ENCODE results near the gene CLCN7.

Gene CLCN7, protein sequence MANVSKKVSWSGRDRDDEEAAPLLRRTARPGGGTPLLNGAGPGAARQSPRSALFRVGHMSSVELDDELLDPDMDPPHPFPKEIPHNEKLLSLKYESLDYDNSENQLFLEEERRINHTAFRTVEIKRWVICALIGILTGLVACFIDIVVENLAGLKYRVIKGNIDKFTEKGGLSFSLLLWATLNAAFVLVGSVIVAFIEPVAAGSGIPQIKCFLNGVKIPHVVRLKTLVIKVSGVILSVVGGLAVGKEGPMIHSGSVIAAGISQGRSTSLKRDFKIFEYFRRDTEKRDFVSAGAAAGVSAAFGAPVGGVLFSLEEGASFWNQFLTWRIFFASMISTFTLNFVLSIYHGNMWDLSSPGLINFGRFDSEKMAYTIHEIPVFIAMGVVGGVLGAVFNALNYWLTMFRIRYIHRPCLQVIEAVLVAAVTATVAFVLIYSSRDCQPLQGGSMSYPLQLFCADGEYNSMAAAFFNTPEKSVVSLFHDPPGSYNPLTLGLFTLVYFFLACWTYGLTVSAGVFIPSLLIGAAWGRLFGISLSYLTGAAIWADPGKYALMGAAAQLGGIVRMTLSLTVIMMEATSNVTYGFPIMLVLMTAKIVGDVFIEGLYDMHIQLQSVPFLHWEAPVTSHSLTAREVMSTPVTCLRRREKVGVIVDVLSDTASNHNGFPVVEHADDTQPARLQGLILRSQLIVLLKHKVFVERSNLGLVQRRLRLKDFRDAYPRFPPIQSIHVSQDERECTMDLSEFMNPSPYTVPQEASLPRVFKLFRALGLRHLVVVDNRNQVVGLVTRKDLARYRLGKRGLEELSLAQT

DNA sequence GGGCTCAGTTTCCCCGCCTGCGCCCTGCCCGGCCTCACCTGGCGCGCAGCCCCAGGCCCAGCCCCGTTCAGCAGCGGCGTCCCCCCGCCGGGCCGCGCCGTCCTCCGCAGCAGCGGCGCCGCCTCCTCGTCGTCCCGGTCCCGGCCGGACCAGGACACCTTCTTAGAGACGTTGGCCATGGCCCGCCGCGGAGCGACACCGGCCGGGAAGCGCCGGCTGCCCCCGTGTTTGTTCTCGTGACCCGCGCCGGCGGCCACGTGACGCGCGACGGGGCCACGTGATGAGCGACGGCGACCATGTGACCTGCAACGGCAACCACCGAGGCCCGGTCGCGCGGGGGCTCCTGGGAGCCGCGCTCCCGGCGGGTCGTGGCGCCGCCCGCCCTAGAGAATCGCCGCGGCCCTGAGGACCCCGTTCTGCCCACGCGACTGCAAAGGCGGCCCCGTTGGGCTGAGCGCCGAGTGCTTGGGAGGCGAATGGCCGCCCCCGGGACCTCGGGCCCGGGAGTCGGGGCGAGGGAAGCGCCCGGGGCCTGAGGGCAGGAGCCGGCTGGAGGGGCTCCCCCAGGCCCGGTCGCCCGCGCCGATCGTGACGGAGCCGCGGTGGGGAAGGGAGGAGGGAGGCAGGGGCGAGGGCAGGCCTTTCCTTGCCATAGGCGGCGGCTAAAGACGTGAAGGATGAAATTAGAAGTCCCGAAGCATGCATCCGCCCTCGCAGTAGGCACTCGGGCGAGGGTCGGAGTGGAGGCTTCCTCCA, at the start of gene CLCN7:
Gene CLCN7 (minus strand): TSS at position 233 of the 756 bp plus-strand sequence. CDS start 54 bp downstream, at position 179.
- peak; percentile 80 for DNase-seq (ENCODE audit: low read depth)

DNA sequence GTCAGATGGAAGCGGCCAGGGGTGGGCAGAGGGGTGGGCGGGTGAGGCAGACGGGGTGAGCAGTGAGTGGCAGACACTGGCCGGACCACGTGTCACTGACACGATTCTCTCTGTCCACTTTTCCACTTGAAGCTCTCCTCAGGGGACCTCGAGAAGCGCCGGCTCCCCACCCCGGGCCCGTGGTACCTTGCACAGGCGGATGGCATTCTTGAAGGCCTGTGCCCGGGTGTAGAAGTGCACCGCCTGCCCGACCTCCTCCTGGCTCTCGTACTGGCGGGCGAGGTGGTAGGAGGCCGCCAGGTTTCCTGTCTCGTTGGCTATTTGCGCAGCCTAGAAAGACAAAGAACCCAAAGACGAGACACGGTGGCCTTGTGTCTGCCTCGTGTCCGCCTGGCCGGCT, 49.5 kb upstream of the CLCN7 start:
- no peak for DNase-seq (ENCODE audit: low read depth)

DNA sequence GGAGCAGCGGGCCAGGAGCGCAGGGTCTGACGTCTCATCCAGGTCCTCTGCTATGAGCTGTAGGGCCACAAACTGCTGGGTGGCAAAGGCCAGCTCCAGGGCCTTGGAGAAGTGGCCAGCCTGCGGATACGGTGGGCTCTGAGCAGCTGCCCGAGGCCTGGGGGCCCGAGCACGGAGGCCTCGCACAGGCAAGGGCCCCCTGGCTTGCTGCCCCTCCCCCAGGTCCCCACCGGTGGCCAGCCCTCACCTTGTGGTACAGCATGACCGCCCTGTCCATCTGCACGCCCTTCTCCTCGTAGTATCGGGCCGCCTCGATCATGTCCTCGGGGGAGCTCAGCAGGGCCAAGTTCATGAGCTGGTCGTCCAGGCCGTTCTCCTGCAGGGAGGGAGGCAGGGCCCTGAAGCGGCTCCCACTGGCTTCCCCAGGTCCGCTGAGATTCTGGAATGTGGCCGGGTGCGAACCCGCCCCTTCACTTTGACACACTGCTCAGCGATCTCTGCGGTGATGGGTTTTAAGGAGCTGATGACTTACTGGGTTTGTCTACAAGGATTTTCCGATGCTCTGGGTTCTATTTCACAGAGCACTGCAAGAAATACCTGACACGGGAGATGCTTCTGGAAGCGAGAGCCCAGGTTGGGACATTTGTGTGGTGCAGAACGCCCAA, 48.9 kb upstream of the CLCN7 start:
- DNase-seq (ENCODE audit: low read depth): no peak

DNA sequence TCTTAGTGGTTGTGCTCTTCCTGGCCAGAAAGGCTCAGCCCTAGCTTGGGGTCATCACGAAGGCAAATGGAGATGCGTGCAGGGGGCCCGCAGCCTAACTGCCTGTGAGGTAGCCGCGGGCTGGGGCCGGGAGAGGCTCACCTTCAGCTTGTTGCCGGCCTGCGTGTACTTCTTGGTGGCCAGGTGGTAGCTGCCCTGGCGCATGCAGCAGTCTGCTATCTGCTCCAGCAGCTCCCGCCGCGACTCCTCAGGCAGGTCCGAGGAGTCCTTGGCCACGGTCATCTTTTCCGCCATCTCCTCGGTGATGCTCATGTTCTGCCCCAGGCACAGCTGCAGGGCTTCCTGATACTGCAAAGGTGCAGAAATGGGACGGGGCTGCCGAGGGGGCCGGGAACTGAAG, 45.6 kb upstream of the CLCN7 start:
- DNase-seq (ENCODE audit: low read depth): no peak

DNA sequence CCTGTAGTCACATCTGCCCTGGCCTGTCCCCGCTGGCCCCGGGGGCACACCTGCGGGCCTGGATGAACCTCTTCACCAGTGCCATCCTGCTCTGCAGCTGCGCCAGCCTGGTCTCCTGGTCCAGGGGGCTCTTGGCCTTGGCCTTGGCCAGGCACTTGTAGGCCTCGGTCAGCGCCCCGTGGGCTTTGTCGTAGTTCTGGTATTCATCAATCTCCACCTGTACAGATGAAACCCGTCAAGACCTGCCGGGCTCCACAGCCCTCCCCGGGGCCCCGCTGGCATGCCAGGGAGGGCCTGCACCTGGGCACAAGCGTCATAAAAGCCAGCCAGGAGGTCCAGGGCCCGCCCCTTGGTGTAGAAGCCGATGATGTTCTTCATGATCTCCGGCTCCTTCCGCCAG, 45.0 kb upstream of the CLCN7 start:
- DNase-seq (ENCODE audit: low read depth): no peak

DNA sequence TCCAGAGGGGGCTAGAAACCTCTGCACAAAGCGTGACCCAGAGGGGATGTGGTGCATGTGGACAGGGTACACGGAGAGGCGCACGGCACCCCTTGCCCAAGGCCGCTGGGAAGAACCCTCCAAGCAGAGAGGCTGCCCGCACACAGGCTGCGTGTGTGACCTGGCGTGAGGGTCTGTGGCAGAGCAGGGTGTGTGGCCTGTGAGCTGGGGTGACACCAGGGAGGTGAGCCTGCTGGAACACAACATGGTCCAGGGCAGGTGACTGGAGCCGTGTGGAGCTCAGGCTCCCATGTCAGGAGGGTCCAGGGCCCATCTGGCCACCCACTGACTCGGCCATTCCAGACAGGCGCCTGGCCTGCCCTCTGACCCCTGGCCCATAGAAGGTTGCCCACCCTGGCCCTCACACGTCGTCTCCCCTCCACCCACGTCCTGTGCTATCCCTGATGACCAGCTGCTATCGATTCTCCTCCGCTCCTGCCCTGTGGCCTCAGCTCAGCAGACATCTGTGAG, 43.9 kb upstream of the CLCN7 start:
- DNase-seq (ENCODE audit: low read depth): no peak

DNA sequence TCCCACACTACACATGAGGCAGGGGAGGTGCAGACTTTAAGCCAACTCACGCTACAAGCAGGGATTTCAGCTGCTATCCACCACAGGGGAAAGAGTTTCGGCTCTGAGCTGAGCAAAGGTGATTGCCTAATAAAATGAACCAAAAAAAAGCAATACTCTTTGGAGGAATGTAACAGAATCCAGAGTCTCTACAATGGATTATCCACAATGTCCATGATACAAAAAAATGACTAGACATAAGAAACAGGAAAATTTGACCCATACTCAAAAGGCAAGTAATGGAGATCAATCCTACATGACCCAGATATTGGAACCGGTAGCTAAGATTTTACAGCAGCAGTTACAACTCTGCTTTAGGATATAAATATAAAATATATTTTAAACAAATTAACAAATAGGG, 39.7 kb upstream of the CLCN7 start:
- no peak for DNase-seq (ENCODE audit: low read depth)

DNA sequence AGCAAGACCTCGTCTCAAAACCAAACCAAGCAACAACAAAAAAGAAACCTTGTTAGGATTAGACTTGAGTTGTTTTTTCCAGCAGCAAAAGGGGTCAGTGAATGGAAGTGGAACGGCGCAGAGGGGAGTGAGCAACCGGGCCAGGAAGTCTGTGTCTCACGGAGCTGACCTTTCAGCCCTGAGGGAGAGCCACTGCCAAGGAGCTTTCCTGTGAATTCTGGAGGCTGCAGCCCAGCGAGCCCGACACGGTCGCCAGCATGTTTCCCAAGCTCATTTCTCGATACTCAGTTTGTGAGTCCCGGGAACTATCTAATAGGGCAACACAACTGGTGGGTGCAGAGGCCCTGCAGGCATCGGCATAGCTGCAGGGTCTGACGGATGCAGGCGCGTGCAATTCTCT, 37.9 kb upstream of the CLCN7 start:
- DNase-seq (ENCODE audit: low read depth): no peak

DNA sequence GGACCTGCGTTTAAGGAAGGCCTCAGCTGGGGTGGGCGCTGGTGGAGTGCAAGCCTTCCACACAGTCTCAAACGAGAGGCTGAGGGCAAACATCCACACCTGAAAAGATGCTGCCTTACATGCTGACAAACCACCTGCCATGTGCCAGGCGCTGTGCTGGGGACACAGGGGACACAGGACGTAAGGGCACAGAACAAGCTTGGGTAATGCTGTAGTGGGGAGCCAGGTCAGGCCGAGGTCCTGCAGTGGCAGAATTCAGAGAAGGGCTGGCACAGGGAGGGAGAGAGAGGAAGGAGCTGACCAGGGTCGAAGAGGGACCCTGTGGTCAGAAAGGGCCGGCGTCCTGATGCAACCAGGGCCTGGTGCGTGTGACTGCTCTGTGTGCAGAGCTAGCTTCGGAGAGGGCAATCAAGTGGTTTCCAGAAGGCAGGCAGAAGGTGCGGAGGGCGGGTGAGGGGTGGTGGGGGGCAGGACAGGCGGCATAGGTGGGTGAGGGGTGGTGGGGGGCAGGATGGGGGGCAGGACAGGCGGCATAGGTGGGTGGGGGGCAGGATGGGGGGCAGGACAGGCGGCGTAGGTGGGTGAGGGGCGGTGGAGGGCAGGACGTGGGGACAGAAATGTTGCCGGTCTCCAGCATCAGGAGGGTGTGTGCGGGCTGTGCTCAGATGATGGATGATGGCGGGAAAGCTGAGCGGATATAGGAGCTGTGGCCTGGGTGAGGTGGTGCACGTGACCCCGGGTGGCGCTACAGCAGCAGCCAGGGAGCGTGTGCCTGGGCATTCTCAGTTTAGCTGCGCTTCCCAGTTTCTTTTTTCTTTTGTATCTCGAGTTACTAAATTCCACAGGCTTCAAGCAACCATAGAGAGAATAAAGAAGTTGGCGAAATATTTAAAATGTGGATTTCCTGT, 37.1 kb upstream of the CLCN7 start:
- no peak for DNase-seq (ENCODE audit: low read depth)

DNA sequence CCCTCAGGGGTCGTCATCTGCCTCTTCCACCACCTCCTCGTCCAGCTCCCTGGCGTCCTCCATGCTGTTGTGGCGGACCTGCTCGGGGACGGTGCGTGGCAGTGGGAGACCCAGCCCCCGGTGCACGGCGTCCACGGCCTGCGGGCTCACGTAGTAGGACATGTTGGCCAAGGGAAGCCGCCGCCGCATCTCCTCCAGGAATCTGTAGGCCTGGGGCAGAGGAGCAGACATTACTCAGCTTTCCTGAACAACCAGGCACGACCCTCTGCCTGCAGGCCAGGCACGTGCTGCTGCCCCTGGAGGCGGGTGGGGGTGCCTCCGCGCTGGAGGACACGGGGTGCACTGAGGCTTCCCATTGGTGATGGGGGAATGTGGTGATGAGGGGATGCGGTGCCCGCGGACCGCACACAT, 36.1 kb upstream of the CLCN7 start:
- no peak for DNase-seq (ENCODE audit: low read depth)

DNA sequence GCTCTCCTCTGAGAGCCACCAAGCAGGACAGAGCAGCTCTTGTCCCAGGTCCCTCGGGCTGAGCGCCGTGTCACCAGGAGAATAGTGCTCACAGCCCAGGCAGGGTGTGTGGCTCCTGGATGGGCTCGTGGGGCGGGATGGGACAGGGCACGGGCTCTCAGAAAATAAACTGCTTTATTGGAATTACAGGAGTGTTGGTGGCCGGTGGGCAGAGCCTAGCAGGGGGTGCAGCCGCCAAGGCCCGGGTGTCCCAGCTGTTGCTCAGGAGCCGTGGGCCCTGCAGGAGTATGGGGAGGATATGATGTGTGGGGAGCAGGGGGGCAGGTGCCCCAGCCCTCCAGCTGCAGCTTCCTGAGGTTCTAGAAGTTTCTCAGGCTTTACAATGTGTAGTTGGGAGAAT, 35.4 kb upstream of the CLCN7 start:
- DNase-seq (ENCODE audit: low read depth): no peak

DNA sequence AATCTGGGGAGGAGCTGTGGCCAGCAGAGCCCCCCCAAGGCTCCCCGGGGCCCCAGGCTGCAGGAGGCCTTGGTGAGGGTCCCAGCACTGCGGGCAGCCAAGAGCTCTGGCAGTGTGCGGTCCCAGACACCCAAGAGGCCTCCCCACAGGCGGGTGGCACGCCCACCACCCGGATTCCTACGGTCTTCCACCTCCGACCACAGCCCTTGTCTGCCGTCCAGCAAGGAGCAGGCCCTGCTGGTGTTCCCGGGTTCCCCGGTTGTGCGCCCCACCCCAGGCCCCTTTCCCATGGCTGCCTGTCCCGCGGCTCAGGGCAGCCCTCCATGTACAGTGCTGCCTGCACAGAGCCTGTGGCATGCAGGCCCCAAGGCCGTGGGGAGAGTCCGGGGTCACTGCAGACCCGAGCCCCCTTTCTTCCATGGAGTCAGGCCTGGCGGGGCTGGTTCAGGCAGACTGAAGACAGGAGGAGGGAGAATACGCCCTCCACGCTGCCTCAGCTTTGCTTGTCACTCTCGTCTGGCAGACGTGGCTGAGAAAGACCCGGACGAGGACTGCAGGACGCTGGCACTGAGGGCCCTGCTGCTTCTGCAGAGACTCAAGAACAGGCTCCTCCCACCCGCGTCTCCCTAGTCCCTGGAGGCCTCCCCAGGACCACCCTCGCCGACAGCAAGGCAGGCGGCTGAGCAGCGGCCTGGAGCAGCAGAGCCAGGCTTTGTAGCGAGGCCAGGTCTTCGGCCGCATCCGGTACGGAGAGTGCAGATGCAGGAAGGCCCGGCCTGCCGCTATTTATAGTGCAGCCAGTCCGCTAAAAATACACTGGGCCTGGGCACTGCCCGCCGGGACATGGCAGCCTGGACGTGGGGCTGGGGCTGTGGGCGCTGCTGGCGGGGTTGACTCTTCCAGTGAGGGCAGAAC, 34.7 kb upstream of the CLCN7 start:
- no peak for DNase-seq (ENCODE audit: low read depth)

DNA sequence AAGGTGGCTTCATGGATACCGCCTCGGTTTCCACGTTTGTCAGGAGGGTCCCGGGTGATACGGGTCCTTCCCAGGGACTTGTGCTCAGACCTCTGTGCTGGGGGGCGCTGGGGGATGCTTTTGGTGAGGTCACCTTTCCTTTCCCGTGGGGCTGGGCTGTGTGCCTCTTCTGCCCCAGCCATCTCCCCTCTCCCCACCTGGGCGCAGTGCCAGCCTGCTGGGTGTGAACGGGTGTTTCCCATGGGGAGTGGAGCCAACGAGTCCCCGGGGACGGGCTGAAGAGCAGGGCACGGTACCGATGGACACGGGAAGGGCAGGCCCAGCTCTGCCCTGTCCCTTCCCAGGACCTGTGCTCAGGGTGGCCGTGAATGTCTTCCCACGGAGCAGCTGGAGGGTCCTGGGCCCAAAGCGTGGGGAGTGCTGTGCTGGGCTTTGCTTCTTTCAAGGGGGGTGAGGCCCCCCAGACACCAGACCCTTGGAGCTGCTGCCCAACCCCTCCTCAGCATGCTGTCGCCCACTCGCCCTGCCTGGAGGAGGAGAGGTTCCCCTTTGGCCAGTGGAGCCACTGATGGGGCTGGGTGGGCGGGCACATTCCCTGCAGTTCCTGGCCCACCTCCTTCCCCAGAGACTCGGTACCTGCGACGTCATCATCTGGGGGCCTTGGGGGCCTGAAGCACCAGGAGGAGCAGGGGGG, 33.8 kb upstream of the CLCN7 start:
- no peak for DNase-seq (ENCODE audit: low read depth)

DNA sequence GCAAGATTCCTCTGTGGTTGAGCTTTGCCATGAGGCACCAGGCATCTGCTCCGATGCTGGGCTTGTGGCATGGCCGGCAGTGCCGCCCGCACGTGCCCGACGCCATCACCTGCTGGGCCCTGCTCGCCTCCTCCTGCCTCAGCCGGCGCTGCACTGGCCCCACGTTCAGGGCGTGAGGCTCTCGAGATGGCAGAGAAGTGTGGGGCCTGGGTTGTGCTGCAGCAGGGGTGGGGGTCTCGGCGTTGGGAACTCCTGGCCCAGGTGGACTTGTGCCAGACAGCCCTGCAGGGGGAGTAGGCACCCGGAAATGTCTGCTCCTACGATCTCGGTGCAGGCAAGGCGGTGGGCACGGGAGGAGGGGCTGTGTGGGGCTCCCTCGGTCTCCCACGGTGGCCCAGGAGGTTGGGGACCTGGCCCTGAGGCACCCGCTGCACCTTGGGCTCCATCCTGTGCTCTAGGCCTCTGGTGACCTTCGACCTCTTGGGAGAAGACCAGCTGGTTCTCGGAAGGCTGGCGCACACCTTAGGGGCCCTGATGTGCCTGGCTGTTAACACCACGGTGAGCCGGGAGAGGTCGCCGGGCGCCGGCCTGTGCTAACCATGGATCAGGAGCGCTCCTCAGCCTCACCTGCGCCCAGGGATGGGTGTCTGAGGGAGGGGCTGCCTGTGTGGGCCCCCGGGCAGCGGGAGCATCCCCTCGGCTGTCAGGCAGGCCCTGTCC, 31.8 kb upstream of the CLCN7 start:
- no peak for DNase-seq (ENCODE audit: low read depth)

DNA sequence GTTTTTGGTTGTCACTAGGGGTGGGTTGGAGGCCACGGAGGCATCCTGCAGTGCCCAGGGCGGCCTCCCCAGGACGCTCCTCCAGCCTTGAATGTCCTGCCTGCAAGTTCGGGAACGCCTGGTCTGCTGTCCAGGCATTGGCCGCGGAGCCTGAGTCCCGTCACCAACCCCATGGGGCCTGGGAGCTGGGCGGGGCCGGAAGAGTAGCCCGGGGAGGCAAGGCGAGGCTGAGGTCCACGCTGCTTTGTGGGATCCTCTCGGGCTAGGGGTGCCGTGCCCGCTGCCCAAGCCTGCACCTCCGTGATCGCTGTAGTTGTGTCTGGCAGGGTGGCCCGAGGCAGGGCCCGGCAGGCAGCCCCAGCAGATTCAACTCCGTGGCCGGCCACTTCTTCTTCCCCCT, 31.1 kb upstream of the CLCN7 start:
- DNase-seq (ENCODE audit: low read depth): no peak

DNA sequence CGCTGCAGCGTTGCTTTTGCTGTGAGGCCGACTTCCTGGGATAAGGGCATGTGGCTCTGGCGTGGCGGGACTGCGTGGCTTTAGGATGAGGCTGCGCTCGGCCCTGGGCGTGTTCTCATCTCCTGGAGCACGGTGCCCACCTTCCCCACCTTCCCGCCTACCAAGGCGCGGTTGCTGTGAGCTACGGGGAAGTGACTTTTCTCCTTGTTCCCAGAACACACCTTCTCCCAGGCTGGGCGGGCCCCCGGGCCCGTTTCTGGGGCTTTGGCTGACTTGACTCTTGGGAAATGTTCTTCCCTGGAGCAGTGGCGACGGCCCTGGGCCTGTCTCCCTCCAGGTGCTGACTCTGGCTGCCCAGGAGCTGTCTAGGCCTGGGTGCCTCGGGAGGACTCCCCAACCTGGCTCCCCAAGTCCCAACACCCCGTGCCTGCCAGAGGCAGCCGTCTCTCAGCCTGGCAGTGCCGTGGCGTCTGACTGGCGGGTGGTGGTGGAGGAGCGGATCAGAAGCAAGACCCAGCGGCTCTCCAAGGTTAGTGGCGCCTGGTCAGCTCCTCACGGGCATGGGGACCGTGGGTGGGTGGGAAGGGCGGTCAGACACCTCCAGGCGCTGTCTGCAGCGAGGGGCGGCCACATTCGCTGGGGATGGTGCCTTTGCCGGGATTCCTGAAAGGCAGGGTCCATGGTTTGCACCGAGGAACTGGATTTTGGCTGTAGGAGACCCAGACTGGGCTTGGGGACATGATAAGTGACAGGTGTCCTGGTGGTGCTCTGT, 30.4 kb upstream of the CLCN7 start:
- no peak for DNase-seq (ENCODE audit: low read depth)

DNA sequence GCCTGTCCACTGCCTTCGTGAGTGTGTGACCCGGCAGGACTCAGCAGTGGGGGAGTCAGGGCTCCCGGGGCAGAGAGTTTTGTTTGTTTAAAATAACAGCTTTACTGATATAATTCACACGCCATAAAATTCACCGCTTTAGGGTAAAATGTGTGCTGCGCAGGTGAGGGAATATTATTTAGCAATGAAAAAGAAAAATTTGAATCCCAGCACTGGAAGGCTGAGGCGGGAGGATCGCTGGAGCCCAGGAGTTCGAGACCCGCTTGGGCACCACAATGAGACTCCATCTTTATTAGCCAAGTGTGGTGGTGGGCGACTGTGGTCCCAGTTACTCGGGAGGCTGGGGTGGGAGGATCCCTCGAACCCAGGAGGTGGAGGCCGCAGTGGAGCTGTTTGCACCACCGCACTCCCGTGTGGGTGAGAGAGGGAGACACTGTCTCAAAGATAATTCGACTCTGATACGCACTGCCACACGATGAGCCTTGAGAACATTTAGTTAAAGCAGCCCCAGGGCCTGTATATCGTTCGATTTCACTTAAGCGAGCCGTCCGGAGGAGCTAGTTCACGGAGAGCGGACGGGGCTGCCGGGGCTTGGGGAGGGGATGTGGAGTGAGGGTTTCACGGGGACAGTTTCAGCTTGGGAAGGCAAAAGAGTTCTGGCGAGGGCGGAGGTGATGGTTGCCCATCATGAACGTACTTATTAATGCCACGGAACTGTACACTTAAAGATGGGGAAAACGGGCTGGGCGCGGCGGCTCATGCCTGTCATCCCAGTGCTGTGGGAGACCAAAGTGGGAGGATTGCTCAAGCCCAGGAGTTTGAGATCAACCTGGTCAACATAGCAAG, 28.5 kb upstream of the CLCN7 start:
- no peak for DNase-seq (ENCODE audit: low read depth)

Measured in activated T-cell treated with anti-CD3 and anti-CD28 coated beads for 1 hour (primary cell).